HG02763 (cell line): ENCODE data around the gene C16orf92.
"Not testable (repeated sequence)": the region's sequence is repeated elsewhere in the genome, so short reads cannot be mapped to it uniquely, and the experiment has no call there.

ENCODE experiments used
- ATAC-seq: cut with Tn5 transposase; IDR thresholded peaks from one replicate; pipeline ENCODE4 v1.9.1; 2021; ENCODE audit warnings: mild to moderate bottlenecking, moderate library complexity; ENCODE audit not compliant: unreplicated experiment

Gene C16orf92

GRCh38 chr16:30003670-30004423 is 19.2 kb upstream of the C16orf92 start:
- no peak for ATAC-seq

- no peak for ATAC-seq
Measured at GRCh38 chr16:30004424-30004776, 18.6 kb upstream of the C16orf92 start.

- ATAC-seq: no peak
Measured at GRCh38 chr16:30004811-30005242, 18.2 kb upstream of the C16orf92 start.

- ATAC-seq: no peak
Measured at GRCh38 chr16:30005341-30006094, 17.5 kb upstream of the C16orf92 start.

GRCh38 chr16:30006095-30006473 is 16.9 kb upstream of the C16orf92 start:
- ATAC-seq: no peak

- no peak for ATAC-seq
Measured at GRCh38 chr16:30006659-30007377, 16.2 kb upstream of the C16orf92 start.

- no peak for ATAC-seq
Measured at GRCh38 chr16:30007378-30007895, 15.6 kb upstream of the C16orf92 start.

- no peak for ATAC-seq
Measured at GRCh38 chr16:30009085-30009862, 13.7 kb upstream of the C16orf92 start.

GRCh38 chr16:30009990-30010843 is 12.8 kb upstream of the C16orf92 start:
- no peak for ATAC-seq

- ATAC-seq: no peak
Measured at GRCh38 chr16:30010844-30011713, 11.9 kb upstream of the C16orf92 start, which contains the start of gene DOC2A. Gene DOC2A, minus strand, starts transcription at chr16:30011027. Its CDS starts 805 bp downstream, at chr16:30010222.

- ATAC-seq: no peak
Measured at GRCh38 chr16:30011714-30012504, 11.1 kb upstream of the C16orf92 start.

- not testable (repeated sequence) for ATAC-seq
Measured at GRCh38 chr16:30012598-30012997, 10.4 kb upstream of the C16orf92 start.

- not testable (repeated sequence) for ATAC-seq
Measured at GRCh38 chr16:30015450-30015849, 7.5 kb upstream of the C16orf92 start.

GRCh38 chr16:30016555-30017276 is 6.3 kb upstream of the C16orf92 start:
- ATAC-seq: no peak

GRCh38 chr16:30017277-30017656 is 5.7 kb upstream of the C16orf92 start:
- ATAC-seq: no peak

- not testable (repeated sequence) for ATAC-seq
Measured at GRCh38 chr16:30017937-30018336, 5.1 kb upstream of the C16orf92 start.

GRCh38 chr16:30018731-30019158 is 4.3 kb upstream of the C16orf92 start:
- no peak for ATAC-seq
